ENCODE results near the gene DBI. TPM values are rescaled to one million over a fixed set of nuclear protein-coding genes. Genes with fewer than 3 reads are reported as not detected.

The DBI gene
- total RNA-seq, 1 experiment from 2014 or later = 230 TPM

GRCh38 chr2:119421304-119421703 lies 54.5 kb downstream of the DBI start:
- BruUV-seq (replicated peaks) = no TSS peak
- Histone ChIP-seq H3K9me3 (ENCODE audit: low read depth, low read length, poor library complexity, severe bottlenecking) (no peaks in the 10 kb centered on the region), H3K4me1 (ENCODE audit: insufficient read depth, low read length, poor library complexity, severe bottlenecking) (peaks cover 3% of the 10 kb centered on the region), H3K36me3 (ENCODE audit: insufficient read depth, low read length, poor library complexity, severe bottlenecking) (no peaks in the 10 kb centered on the region), H3K27ac (ENCODE audit: low read depth, low read length, poor library complexity, severe bottlenecking) (no peak overlapping the region), H3K4me3 (ENCODE audit: low read depth, low read length, poor library complexity, severe bottlenecking) (no peak overlapping the region), H3K27me3 (replicated peaks; ENCODE audit: insufficient read depth, low read depth, low read length, poor library complexity) (no peaks in the 10 kb centered on the region)
- intact Hi-C loops (cut with micrococcal nuclease; ENCODE audit: unreplicated experiment) = no loop called here
- POLR2A ChIA-PET (ENCODE audit: low non-redundant PET) = no interaction called here
- TF ChIP-seq EZH2 (IDR thresholded peaks at IDR 0.05; ENCODE audit: borderline replicate concordance, low read depth, low read length, poor library complexity, severe bottlenecking) = no peak
- TF ChIP-seq, protein P1, sequence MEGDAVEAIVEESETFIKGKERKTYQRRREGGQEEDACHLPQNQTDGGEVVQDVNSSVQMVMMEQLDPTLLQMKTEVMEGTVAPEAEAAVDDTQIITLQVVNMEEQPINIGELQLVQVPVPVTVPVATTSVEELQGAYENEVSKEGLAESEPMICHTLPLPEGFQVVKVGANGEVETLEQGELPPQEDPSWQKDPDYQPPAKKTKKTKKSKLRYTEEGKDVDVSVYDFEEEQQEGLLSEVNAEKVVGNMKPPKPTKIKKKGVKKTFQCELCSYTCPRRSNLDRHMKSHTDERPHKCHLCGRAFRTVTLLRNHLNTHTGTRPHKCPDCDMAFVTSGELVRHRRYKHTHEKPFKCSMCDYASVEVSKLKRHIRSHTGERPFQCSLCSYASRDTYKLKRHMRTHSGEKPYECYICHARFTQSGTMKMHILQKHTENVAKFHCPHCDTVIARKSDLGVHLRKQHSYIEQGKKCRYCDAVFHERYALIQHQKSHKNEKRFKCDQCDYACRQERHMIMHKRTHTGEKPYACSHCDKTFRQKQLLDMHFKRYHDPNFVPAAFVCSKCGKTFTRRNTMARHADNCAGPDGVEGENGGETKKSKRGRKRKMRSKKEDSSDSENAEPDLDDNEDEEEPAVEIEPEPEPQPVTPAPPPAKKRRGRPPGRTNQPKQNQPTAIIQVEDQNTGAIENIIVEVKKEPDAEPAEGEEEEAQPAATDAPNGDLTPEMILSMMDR (conservative IDR thresholded peaks at IDR 0.05; ENCODE audit: low read depth, low read length) = no peak
- CTCF ChIA-PET = no interaction called here
- no peak for DNase-seq (ENCODE audit: low spot score)

DNA sequence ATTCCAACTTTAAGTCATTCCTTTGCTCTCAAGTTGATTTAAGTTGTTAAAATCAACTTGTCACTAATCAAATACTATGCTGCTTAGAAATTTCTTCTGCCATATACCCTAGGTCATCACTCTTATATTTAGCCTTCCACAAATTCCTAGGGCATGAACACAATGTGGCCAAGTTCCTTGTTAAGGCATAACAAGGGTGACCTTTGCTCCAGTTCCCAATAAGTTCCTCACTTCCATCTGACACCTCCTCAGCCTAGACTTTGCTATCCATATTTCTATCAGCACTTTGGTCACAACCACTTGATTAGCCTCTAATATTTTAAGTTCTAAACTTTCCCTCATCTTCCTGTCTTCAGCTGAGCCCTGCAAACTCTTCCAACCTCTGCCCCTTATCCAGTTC lies 55.0 kb downstream of the DBI start:
- CTCF ChIA-PET = no interaction called here
- Histone ChIP-seq H3K4me1 (ENCODE audit: insufficient read depth, low read length, poor library complexity, severe bottlenecking) (no peaks in the 10 kb centered on the region), H3K9me3 (ENCODE audit: low read depth, low read length, poor library complexity, severe bottlenecking) (no peaks in the 10 kb centered on the region)

More for the DNA sequence above, 55.0 kb downstream of the DBI start:
- DNase-seq (ENCODE audit: low spot score) = no peak
- Histone ChIP-seq H3K4me3 (ENCODE audit: low read depth, low read length, poor library complexity, severe bottlenecking) (no peak overlapping the region), H3K27ac (ENCODE audit: low read depth, low read length, poor library complexity, severe bottlenecking) (no peak overlapping the region), H3K36me3 (ENCODE audit: insufficient read depth, low read length, poor library complexity, severe bottlenecking) (no peaks in the 10 kb centered on the region), H3K27me3 (replicated peaks; ENCODE audit: insufficient read depth, low read depth, low read length, poor library complexity) (no peaks in the 10 kb centered on the region)
- intact Hi-C loops (cut with micrococcal nuclease; ENCODE audit: unreplicated experiment) = no loop called here
- no peak for TF ChIP-seq EZH2 (IDR thresholded peaks at IDR 0.05; ENCODE audit: borderline replicate concordance, low read depth, low read length, poor library complexity, severe bottlenecking)
- TF ChIP-seq, protein P1 (conservative IDR thresholded peaks at IDR 0.05; ENCODE audit: low read depth, low read length) = no peak
- no TSS peak for BruUV-seq (replicated peaks)
- POLR2A ChIA-PET (ENCODE audit: low non-redundant PET) = no interaction called here

Other genes starting within 250 kb of the DBI start
- gene C1QL2, start 208.2 kb upstream of the DBI start, total RNA-seq (2021) = 0.98 and 1.5 TPM in 2 replicates
- gene STEAP3, start 143.1 kb upstream of the DBI start, total RNA-seq (2021) = 19.3 and 20.3 TPM in 2 replicates
- 11.1 and 13.4 TPM in 2 replicates for gene C2orf76, start 143 bp upstream of the DBI start, total RNA-seq (2021)
- 13.8 and 15.4 TPM in 2 replicates for gene TMEM37, start 64.9 kb downstream of the DBI start, total RNA-seq (2021)
- 0.50 TPM in 1 of 2 replicates, not detected in the other for gene SCTR, start 157.5 kb downstream of the DBI start, total RNA-seq (2021)
- gene CFAP221, start 177.5 kb downstream of the DBI start, total RNA-seq (2021) = 1.1 and 1.5 TPM in 2 replicates